ENCODE results near the gene NTPCR.

The NTPCR gene

DNA sequence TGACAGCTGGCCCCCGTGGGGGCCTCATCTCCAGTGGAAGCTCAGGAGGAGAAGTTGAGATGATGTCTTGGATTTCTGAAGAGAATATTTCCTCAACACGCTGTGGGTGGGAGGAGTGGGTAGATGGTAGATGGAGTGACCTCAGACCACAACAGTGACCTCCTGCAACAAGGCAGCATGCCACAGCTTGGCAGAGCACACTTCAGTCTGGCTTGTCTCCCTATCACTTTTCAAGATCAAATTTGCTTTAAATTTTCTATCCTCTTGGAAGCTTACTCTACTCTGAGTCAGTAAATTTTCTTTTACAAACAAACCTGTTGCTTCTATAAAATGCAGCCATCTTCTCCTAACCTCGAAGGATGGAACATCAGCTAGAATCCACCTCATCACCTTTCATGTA lies 59.7 kb downstream of the NTPCR start:
- DNase-seq (ENCODE audit: low spot score): no peak

DNA sequence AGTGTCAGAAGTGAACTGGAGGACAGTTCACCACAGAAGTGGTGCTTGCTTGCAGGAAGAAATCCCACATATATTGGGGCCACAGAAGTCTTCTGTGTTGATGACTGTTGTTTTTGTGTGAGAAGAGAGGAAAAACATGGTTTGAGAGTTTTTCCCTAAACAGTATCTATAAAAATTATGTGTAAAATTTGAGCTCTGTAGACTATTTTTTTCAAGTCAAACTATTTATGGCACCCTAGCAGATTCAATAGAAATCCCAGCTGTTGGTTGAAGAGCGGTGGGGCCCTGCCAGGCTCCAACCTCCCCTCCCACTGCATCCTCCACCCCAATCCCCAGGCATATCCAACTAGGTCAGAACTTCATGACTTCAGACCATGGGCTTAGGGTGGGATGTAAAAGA lies 61.6 kb downstream of the NTPCR start:
- DNase-seq (ENCODE audit: low spot score): no peak

DNA sequence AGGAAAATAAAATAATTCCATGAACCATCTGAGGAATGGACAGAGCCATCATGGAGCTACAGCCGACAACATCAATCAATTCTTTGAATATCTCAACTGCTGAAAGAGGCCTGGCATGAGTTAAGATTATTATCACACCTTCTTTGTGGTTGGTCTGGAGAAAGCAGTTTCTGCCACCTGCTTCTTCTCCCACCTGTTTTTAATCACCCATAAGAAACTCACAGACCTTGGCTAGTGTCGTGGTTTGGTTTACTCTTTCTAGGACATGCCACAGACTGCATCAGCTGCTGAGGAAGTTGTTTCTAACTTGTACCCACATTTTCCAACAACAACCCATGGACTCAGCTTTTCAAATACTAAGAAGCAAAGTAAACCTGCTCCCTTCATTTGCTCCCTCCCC lies 65.6 kb downstream of the NTPCR start:
- no peak for DNase-seq (ENCODE audit: low spot score)

DNA sequence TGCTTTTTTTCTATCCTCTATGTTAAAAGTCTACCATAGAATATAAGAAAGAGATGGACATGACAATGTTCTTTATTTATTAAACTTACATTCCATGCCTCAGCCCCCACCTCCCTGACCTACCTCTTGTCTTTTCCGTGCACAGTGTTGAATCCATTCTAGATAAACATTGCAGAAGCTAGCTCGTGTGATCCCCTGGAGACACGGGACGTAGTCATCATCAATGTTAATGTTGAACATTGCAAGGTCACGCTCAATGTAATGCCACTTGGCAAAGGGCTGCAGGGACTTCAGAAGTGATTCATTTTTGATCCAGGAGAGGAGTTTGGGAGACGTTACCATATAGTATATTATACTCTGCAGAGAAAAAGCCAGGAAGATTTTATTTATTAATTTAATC lies 66.4 kb downstream of the NTPCR start:
- DNase-seq (ENCODE audit: low spot score): no peak

DNA sequence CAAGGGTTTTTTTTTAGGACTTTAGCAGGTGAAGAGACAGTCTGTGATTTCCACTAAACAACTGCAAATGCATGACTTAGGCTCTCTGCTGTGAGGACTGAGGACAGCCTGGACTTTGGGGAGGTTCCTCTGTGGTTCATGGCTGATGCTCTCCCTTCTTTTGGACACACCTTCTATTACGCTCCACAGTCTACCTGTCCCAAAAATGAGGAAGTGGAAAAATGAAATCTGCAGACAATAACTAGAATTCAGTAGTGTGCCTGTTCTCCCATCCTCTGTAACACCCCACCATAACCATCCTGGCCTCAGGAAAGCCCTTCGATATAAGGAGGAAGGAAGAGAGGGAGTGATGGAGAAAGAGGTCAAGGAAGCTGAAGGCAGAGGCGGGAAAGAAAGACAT lies 68.7 kb downstream of the NTPCR start:
- DNase-seq (ENCODE audit: low spot score): no peak

DNA sequence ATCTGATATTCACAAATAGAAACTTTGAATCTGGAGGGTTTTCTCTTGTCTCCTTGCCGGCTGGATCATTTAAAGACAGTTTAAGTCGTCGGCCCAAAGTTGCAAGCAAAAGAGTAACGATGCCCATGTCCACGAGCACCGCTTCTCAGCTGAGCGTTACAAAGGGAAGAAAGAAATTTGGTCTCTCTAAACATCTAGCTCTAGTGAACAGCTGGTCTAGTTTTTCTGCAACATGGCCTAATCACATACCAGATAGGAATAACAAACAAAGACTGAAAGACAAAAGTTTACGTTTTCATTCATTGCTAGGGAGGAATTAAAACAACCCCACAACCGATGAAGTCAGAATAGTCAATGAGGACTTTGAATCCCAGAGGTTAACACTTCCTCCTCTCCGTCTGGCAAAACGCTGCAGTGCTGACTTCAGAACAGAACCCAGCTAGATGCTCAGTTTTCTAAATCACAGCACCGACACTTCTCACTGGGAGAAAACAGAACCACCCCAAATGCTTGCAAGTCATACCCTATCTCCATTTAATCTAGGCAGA lies 69.4 kb downstream of the NTPCR start:
- DNase-seq (ENCODE audit: low spot score): no peak

DNA sequence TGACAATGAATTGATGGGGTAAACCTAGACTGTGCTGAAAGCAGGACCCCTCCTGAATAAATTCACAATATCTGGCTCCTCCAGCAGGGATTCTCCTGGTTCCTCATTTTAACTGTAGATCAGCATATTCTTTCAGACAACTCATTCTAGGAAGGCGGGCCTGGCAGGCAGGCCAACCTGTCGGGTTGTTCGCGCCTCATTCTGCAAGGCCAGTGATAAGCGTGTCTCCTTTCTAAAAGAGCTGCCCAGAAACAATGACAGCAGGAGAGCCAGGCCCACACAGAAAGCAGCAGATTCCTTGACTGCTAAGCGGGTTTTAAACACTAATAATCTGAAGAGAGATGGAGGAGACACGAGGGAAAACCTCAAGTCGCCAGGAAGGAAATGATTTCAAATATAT lies 70.0 kb downstream of the NTPCR start:
- DNase-seq (ENCODE audit: low spot score): no peak

DNA sequence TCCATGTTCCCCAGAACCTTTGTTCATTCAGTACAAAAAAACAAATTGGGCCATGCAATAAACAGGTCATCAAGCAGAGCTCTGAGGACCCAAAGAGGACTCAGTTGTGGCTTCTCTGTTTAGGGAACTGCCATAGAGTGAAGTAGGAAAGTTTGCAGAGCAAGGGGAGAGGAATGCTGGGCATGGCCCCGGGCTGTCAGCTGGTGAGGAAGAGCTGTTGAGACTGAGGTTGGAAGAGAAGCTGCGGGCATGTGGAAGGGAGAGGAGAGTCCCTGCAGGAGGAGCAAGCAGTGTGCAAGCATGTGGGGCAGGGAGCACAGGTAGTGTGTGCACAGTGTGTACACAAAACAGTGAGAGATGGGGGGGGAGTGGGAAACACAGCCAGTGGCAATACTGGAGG lies 71.8 kb downstream of the NTPCR start:
- no peak for DNase-seq (ENCODE audit: low spot score)

DNA sequence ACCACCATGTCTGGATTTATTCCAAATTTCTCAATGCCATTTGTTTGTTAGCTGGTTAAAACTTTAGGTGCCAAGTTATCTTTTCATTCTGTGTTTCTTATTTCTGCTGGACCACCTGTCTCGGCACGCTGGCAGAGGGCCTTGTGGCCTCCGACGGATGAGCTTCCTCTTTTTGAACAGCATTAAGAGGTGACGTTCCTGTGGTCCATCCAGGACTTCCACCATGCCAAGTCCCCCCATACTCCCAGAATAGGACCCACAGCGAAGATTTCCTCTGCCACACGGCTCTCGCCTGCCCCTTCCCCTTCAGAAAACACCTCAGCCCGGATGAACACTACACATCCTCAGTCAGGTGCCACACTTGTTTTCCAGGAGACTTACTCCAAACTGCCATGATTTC lies 73.8 kb downstream of the NTPCR start:
- no peak for DNase-seq (ENCODE audit: low spot score)

DNA sequence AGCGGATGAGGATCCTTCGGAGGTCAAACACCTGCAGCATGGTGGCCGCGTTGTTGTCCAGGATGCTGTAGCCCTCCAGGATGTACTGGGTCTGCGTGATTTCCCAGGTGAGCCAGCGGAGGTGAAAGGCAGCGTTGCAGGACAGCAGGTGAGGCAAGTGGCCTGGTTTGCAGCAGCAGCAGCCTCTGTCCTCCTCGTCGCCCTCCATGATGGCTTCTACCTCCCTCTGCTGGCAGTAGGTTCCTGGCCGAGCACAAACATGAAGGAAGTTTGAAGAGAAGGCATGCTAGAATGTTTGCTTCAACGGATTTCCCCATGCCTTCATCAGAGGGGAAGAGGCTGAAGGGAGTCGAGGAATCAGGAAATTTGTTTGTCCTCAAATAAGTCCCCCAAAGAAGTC lies 74.7 kb downstream of the NTPCR start:
- DNase-seq (ENCODE audit: low spot score): no peak

DNA sequence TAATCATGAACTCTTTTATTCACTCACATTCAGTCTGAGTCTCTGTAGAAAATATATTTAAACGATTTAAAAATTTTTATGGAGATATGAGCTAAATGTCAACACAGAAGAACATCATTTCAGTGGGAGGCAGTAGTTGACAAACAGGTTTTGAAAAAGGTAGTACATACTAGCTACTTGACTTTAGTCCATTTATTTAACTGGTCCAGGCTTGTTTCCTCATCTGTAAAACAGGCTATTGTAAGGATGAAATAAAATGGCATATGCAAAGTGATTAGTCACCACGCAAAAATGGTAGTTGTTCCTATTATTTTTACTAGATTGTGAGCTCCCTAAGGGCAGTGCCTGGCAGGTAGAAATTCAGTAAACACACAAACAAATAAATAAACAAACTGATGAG lies 75.2 kb downstream of the NTPCR start:
- DNase-seq (ENCODE audit: low spot score): no peak

DNA sequence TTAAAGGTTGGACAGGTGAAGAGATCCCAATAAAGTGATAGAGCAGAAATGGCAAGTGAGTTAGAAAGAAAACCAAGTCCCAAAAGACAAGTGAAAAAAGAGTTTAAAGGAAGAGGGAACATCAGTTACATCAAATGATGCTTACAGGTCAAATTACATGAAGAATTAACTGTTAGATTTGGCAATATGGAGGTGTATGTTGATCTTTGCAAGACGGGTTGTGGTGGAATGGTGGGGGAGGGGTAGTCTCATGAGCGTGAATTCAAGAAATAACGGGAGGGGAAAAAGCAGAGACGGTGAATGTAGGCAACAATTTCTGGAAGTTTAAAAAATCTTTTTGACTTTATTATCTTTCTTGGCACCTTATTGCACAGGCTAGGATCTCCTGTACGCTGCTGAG lies 76.6 kb downstream of the NTPCR start:
- no peak for DNase-seq (ENCODE audit: low spot score)

DNA sequence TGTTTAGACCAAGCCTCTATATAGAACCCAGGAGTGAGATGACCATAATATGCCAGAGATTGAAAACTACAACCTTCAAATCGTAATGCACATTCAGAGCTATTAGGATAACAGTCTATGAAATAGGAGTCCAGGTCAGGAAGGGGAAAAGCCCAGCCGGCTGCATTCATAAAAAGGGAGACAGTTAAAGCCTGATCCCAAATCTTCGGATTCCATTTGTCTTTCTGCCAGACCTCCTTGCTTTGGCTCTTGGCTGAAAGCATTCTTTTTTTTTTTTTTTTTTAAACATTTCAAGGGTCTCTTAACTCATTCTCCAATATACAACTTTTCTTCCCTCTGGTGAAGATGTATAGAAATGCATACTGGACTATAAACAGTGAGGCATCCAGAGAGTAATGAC lies 81.1 kb downstream of the NTPCR start:
- no peak for DNase-seq (ENCODE audit: low spot score)

DNA sequence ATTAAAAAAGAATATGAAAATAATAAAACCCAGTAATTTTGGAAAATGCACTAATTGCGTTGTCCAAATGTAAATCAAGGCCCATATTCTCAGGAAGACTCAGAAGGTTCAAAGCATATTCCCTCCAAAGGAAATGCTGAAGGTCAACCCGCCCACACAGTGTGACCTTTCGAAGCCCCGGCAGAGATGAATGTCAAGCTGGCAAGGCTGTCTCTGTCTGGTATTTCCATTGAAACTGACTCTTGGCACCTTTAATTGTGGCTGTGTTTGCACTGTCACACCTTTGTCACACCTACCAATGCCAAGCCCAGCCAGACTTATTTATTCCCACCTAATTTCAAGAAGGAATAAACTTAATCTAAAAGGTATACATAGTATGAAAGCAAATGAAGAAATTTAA lies 82.5 kb downstream of the NTPCR start:
- no peak for DNase-seq (ENCODE audit: low spot score)

DNA sequence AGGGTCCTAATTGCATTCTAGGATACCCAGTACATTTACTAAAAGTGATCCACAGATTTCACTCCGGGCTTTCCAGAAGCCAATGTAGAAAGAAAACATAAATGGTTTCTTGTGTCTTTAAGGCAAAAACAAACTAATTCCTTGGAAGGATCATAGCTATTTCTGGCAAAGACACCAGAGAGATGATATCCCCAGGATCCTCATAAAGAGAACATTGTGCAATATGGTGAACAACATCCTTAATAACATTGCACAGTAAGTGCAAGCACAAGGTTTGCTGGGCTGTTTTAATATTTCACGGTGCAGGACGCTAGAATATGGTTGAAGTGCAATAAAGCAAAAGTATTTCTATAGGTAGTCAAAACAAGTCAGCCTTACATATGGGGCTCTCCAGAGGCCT lies 83.0 kb downstream of the NTPCR start:
- DNase-seq (ENCODE audit: low spot score): no peak

All from putamen (tissue), 1 donor.